HL-60 (cell line): ENCODE data around the gene LRRC37B.
"Not testable (repeated sequence)": the region's sequence is repeated elsewhere in the genome, so short reads cannot be mapped to it uniquely, and the experiment has no call there.

Source experiments
- DNase-seq, 2 experiments: peaks; one replicate each; pipeline ENCODE4 v3.0.0-alpha.2; 2010 to 2020; ENCODE audit warnings: low read depth in 1 of 2, low spot score in 1 of 2
- H3K27ac ChIP-seq: fragments of 250-450 bp; sonication (Bioruptor Pico); replicated peaks from 2 replicates; pipeline ENCODE4 v1.5.1; 2020; ENCODE audit warnings: mild to moderate bottlenecking, moderate library complexity
- H3K27me3 ChIP-seq: fragments of 250-450 bp; sonication (Bioruptor Pico); 2 replicates; pipeline ENCODE4 v1.5.1; 2021; ENCODE audit warnings: mild to moderate bottlenecking, moderate library complexity; ENCODE audit not compliant: insufficient read depth, poor library complexity, severe bottlenecking
- H3K4me3 ChIP-seq: replicated peaks from 2 replicates; pipeline ENCODE4 v1.5.1; 2011; ENCODE audit warnings: mild to moderate bottlenecking, control low read depth, low read length; ENCODE audit not compliant: insufficient read depth
- GABPA ChIP-seq: IDR thresholded peaks from 2 replicates; pipeline ENCODE4 v1.6.1; 2012; ENCODE audit warnings: low read depth
- POLR2AphosphoS5 ChIP-seq: IDR thresholded peaks from 2 replicates; pipeline ENCODE4 v1.6.1; 2012; ENCODE audit warnings: low read depth
- REST ChIP-seq: IDR thresholded peaks from 2 replicates; pipeline ENCODE4 v1.6.1; 2012; ENCODE audit warnings: low read depth; ENCODE audit not compliant: insufficient replicate concordance
- SPI1 ChIP-seq: IDR thresholded peaks from 2 replicates; pipeline ENCODE4 v1.6.1; 2012; ENCODE audit warnings: low read depth, mild to moderate bottlenecking, borderline replicate concordance
- long read RNA-seq: library from polyadenylated mRNA; unstranded; transcript quantifications from one replicate; pipeline ENCODE4 v2.0.0, GENCODE V29; 2020
- TF ChIP-seq, protein P1 (sequence below): IDR thresholded peaks from one replicate; pipeline ENCODE4 v1.5.1; 2011; ENCODE audit warnings: low read length, control low read depth, inconsistent platforms; ENCODE audit not compliant: insufficient read depth

LRRC37B gene
- long read RNA-seq, partial matches to known transcripts = 1 of 4 reads
- long read RNA-seq, other reads (novel, unspliced or antisense) = 1 of 4 reads

DNA sequence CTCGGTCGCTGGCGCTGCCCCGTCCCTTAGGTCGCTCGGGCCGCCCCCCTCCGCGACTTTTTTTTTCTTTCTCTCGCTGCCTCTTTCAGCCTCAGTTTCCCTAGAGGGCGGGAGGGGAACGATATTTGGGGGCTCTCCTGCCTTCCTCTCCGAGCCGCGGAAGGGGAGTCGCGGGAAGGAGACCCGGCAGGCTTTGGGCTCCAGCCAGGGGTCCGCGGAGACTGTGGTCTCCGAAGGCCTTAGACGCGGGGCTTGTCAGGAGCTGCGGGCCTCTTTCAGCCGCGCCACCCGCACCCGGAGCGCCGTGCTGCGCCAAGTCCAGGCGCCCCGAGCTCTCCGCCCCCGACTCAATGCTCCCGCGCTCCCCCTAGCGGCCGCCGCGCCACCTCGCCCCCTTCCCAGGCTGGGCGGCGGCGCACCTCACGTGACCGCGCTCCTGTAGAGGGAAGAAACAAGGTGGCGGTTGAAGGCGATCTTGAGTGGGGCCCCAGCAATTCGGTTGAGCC is at the start of gene LRRC37B:
Gene LRRC37B (plus strand): TSS at position 427 of the 506 bp plus-strand sequence. CDS start 14,010 bp downstream, outside the sequence.
- Histone ChIP-seq H3K4me3 (peak within 1 kb of the TSS; percentile 93), H3K27ac (peak within 1 kb of the TSS; percentile 73), H3K27me3 (no peaks in the 10 kb centered on the region)
- no peak for TF ChIP-seq REST
- peak; percentile 49; the same call in 1 of the 2 replicates for TF ChIP-seq POLR2AphosphoS5
- TF ChIP-seq SPI1 = no peak
- TF ChIP-seq, protein P1, sequence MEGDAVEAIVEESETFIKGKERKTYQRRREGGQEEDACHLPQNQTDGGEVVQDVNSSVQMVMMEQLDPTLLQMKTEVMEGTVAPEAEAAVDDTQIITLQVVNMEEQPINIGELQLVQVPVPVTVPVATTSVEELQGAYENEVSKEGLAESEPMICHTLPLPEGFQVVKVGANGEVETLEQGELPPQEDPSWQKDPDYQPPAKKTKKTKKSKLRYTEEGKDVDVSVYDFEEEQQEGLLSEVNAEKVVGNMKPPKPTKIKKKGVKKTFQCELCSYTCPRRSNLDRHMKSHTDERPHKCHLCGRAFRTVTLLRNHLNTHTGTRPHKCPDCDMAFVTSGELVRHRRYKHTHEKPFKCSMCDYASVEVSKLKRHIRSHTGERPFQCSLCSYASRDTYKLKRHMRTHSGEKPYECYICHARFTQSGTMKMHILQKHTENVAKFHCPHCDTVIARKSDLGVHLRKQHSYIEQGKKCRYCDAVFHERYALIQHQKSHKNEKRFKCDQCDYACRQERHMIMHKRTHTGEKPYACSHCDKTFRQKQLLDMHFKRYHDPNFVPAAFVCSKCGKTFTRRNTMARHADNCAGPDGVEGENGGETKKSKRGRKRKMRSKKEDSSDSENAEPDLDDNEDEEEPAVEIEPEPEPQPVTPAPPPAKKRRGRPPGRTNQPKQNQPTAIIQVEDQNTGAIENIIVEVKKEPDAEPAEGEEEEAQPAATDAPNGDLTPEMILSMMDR = peak; percentile 49
- peak; percentile 77 to 91 for DNase-seq

DNA sequence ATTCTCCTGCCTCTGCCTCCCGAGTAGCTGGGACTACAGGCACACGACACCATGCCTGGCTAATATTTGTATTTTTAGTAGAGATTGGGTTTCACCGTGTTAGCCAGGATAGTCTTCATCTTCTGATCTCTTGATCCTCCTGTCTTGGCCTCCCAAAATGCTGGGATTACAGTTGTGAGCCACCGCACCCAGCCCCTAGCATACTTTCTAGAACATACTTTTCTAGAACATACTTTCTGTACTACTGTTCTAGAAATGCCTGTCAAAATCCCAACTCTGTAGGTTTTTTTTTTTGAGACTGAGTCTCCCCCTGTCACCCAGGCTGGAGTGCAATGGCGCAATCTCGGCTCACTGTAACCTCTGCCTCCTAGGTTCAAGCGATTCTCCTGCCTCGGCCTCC is 43.1 kb upstream of the LRRC37B start:
- not testable (repeated sequence) for DNase-seq, H3K27ac ChIP-seq

GRCh38 chr17:31967648-31968047 is 39.5 kb upstream of the LRRC37B start:
- Histone ChIP-seq H3K4me3 (no peak overlapping the region), H3K27me3 (no peaks in the 10 kb centered on the region), H3K27ac (no peak overlapping the region)
- TF ChIP-seq GABPA (no peak), POLR2AphosphoS5 (no peak), REST (no peak)
- TF ChIP-seq, protein P1 = no peak
- no peak for DNase-seq

More for the DNA sequence above, 43.1 kb upstream of the LRRC37B start:
- not testable (repeated sequence) for H3K4me3 ChIP-seq, H3K27me3 ChIP-seq

GRCh38 chr17:31970416-31970815 is 36.8 kb upstream of the LRRC37B start:
- H3K4me3 ChIP-seq, H3K27ac ChIP-seq, DNase-seq, H3K27me3 ChIP-seq: not testable (repeated sequence)

- H3K27me3 ChIP-seq, H3K27ac ChIP-seq, H3K4me3 ChIP-seq, DNase-seq: not testable (repeated sequence)
Measured at GRCh38 chr17:31974269-31975071, 32.7 kb upstream of the LRRC37B start.

- not testable (repeated sequence) for H3K27ac ChIP-seq, H3K27me3 ChIP-seq, H3K4me3 ChIP-seq, DNase-seq
Measured at GRCh38 chr17:31975391-31975790, 31.8 kb upstream of the LRRC37B start.

DNA sequence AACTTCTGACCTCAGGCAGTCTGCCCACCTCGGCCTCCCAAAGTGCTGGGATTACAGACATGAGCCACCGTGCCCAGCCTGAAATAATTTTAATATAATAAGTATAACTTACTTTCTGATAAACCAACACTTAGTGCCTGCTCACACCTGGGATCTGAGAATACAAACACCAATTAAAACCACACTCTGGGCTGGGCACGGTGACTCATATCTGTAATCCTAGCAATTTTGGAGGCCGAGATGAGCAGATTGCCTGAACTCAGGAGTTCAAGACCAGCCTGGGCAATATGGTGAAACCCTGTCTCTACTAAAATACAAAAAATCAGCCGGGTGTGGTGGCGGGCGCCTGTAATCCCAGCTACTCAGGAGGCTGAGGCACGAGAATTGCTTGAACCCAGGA is 15.4 kb upstream of the LRRC37B start:
- H3K27ac ChIP-seq, DNase-seq, H3K4me3 ChIP-seq, H3K27me3 ChIP-seq: not testable (repeated sequence)
